Airway epithelial cell (primary cell): ENCODE measurements around the gene PPP4C. TPM values are rescaled to one million over a fixed set of nuclear protein-coding genes. Genes with fewer than 3 reads are reported as not detected.

ENCODE experiments used
- total RNA-seq: library from RNA; depleted of rRNA; stranded (reverse); fragments of >200 nt; gene quantifications from 2 replicates; pipeline ENCODE4 v1.2.3, GENCODE V29; 2015

The PPP4C gene
- 87.6 and 119 TPM in 2 replicates for total RNA-seq

GRCh38 chr16:30075503-30076275 lies at the start of gene PPP4C:
Gene PPP4C, plus strand, starts transcription at chr16:30075994. Its CDS starts 384 bp downstream, at chr16:30076378.

GRCh38 chr16:30030841-30031413 lies 44.9 kb upstream of the PPP4C start, which contains the start of gene TLCD3B:
Gene TLCD3B, minus strand, starts transcription at chr16:30031271. Its CDS starts 744 bp downstream, at chr16:30030527.

GRCh38 chr16:30065102-30065942 lies 10.5 kb upstream of the PPP4C start, which contains the start of gene ALDOA:
Gene ALDOA, plus strand, starts transcription at chr16:30065760. Its CDS starts 1,138 bp downstream, at chr16:30066898.

GRCh38 chr16:30091474-30092372 lies 15.9 kb downstream of the PPP4C start, which contains the start of gene TBX6:
Gene TBX6, minus strand, starts transcription at chr16:30091924. Its CDS starts 731 bp downstream, at chr16:30091193.

GRCh38 chr16:30096105-30096861 lies 20.5 kb downstream of the PPP4C start, which contains the start of gene YPEL3:
Gene YPEL3, minus strand, starts transcription at chr16:30096213. Its CDS starts 731 bp downstream, at chr16:30095482.

GRCh38 chr16:30113031-30113710 lies 37.4 kb downstream of the PPP4C start, which contains the start of gene GDPD3:
Gene GDPD3, minus strand, starts transcription at chr16:30113537. Its CDS starts 59 bp downstream, at chr16:30113478.

Other genes with a start within 250 kb of the PPP4C start
- 56.8 and 68.1 TPM in 2 replicates for gene CDIPT, start 212.8 kb upstream of the PPP4C start, total RNA-seq
- 9.9 and 11.2 TPM in 2 replicates for gene SEZ6L2, start 176.4 kb upstream of the PPP4C start, total RNA-seq
- 5.4 and 9.3 TPM in 2 replicates for gene ASPHD1, start 175.5 kb upstream of the PPP4C start, total RNA-seq
- 9.0 and 11.5 TPM in 2 replicates for gene KCTD13, start 149.8 kb upstream of the PPP4C start, total RNA-seq
- 86.8 and 109 TPM in 2 replicates for gene TMEM219, start 113.9 kb upstream of the PPP4C start, total RNA-seq
- gene TAOK2, start 102.1 kb upstream of the PPP4C start, total RNA-seq: 37.1 and 37.2 TPM in 2 replicates
- gene HIRIP3, start 80.4 kb upstream of the PPP4C start, total RNA-seq: 7.5 and 8.9 TPM in 2 replicates
- gene INO80E, start 79.8 kb upstream of the PPP4C start, total RNA-seq: 49.0 and 66.1 TPM in 2 replicates
- gene DOC2A, start 65.0 kb upstream of the PPP4C start, total RNA-seq: 0.71 TPM in 1 of 2 replicates, not detected in the other
- not detected in 2 replicates for gene C16orf92, start 52.8 kb upstream of the PPP4C start, total RNA-seq
- 0.14 TPM in 1 of 2 replicates, not detected in the other for gene TLCD3B, start 44.7 kb upstream of the PPP4C start, total RNA-seq
- gene ALDOA, start 10.2 kb upstream of the PPP4C start, total RNA-seq: 2,269 and 2,487 TPM in 2 replicates
- gene TBX6, start 15.9 kb downstream of the PPP4C start, total RNA-seq: 1.2 and 3.3 TPM in 2 replicates
- 16.1 and 21.9 TPM in 2 replicates for gene YPEL3, start 20.2 kb downstream of the PPP4C start, total RNA-seq
- 4.4 and 7.9 TPM in 2 replicates for gene GDPD3, start 37.5 kb downstream of the PPP4C start, total RNA-seq
- 62.0 and 62.1 TPM in 2 replicates for gene MAPK3, start 47.2 kb downstream of the PPP4C start, total RNA-seq
- 16.2 and 18.6 TPM in 2 replicates for gene CORO1A, start 107.6 kb downstream of the PPP4C start, total RNA-seq
- gene BOLA2B, start 117.7 kb downstream of the PPP4C start, total RNA-seq: 254 and 612 TPM in 2 replicates
- gene SLX1A, start 117.9 kb downstream of the PPP4C start, total RNA-seq: 38.1 and 64.8 TPM in 2 replicates
- 0.98 and 7.1 TPM in 2 replicates for gene SULT1A3, start 123.3 kb downstream of the PPP4C start, total RNA-seq
- 0.21 TPM in 1 of 2 replicates, not detected in the other for gene NPIPB13, start 172.5 kb downstream of the PPP4C start, total RNA-seq